ENCODE measurements around the gene TKT. TPM values are rescaled to one million over a fixed set of nuclear protein-coding genes. Genes with fewer than 3 reads are reported as not detected.

The TKT gene
- total RNA-seq, 1 experiment from 2014 or later = 186 TPM

GRCh38 chr3:53225651-53226050, 30.2 kb downstream of the TKT start:
- CTCF ChIA-PET = no interaction called here
- H3K9me3 ChIP-seq (ENCODE audit: low read depth, low read length, poor library complexity, severe bottlenecking) = no peaks in the 10 kb centered on the region
- POLR2A ChIA-PET (ENCODE audit: low non-redundant PET) = no interaction called here
- no TSS peak for BruUV-seq (replicated peaks)
- H3K4me1 ChIP-seq (ENCODE audit: insufficient read depth, low read length, poor library complexity, severe bottlenecking) = no peaks in the 10 kb centered on the region
- no peaks in the 10 kb centered on the region for H3K27me3 ChIP-seq (replicated peaks; ENCODE audit: insufficient read depth, low read depth, low read length, poor library complexity)
- H3K27ac ChIP-seq (ENCODE audit: low read depth, low read length, poor library complexity, severe bottlenecking) = no peak overlapping the region
- no peak overlapping the region for H3K4me3 ChIP-seq (ENCODE audit: low read depth, low read length, poor library complexity, severe bottlenecking)
- intact Hi-C loops (cut with micrococcal nuclease; ENCODE audit: unreplicated experiment) = no loop called here
- H3K36me3 ChIP-seq (ENCODE audit: insufficient read depth, low read length, poor library complexity, severe bottlenecking) = peaks cover 34% of the 10 kb centered on the region
- no peak for DNase-seq (ENCODE audit: low spot score)
- TF ChIP-seq CTCF (conservative IDR thresholded peaks at IDR 0.05; ENCODE audit: low read depth, low read length) = no peak
- TF ChIP-seq EZH2 (IDR thresholded peaks at IDR 0.05; ENCODE audit: borderline replicate concordance, low read depth, low read length, poor library complexity, severe bottlenecking) = no peak

- TF ChIP-seq EZH2 (IDR thresholded peaks at IDR 0.05; ENCODE audit: borderline replicate concordance, low read depth, low read length, poor library complexity, severe bottlenecking) = no peak
Measured at GRCh38 chr3:53225181-53225580, 30.6 kb downstream of the TKT start.

GRCh38 chr3:53224536-53224935, 31.3 kb downstream of the TKT start:
- Histone ChIP-seq H3K4me1 (ENCODE audit: insufficient read depth, low read length, poor library complexity, severe bottlenecking) (peaks cover 3% of the 10 kb centered on the region), H3K27ac (ENCODE audit: low read depth, low read length, poor library complexity, severe bottlenecking) (no peak overlapping the region), H3K36me3 (ENCODE audit: insufficient read depth, low read length, poor library complexity, severe bottlenecking) (peaks cover 32% of the 10 kb centered on the region), H3K27me3 (replicated peaks; ENCODE audit: insufficient read depth, low read depth, low read length, poor library complexity) (no peaks in the 10 kb centered on the region), H3K9me3 (ENCODE audit: low read depth, low read length, poor library complexity, severe bottlenecking) (no peaks in the 10 kb centered on the region), H3K4me3 (ENCODE audit: low read depth, low read length, poor library complexity, severe bottlenecking) (no peak overlapping the region)
- ChIA-PET POLR2A (ENCODE audit: low non-redundant PET) (no interaction called here), CTCF (no interaction called here)
- TF ChIP-seq CTCF (conservative IDR thresholded peaks at IDR 0.05; ENCODE audit: low read depth, low read length) (no peak), EZH2 (IDR thresholded peaks at IDR 0.05; ENCODE audit: borderline replicate concordance, low read depth, low read length, poor library complexity, severe bottlenecking) (no peak)
- intact Hi-C loops (cut with micrococcal nuclease; ENCODE audit: unreplicated experiment) = no loop called here
- DNase-seq (ENCODE audit: low spot score) = no peak
- no TSS peak for BruUV-seq (replicated peaks)

More at GRCh38 chr3:53225181-53225580, 30.6 kb downstream of the TKT start:
- H3K4me1 ChIP-seq (ENCODE audit: insufficient read depth, low read length, poor library complexity, severe bottlenecking) = no peaks in the 10 kb centered on the region
- POLR2A ChIA-PET (ENCODE audit: low non-redundant PET) = no interaction called here
- no peak overlapping the region for H3K4me3 ChIP-seq (ENCODE audit: low read depth, low read length, poor library complexity, severe bottlenecking)
- no peaks in the 10 kb centered on the region for H3K27me3 ChIP-seq (replicated peaks; ENCODE audit: insufficient read depth, low read depth, low read length, poor library complexity)
- peaks cover 34% of the 10 kb centered on the region for H3K36me3 ChIP-seq (ENCODE audit: insufficient read depth, low read length, poor library complexity, severe bottlenecking)
- intact Hi-C loops (cut with micrococcal nuclease; ENCODE audit: unreplicated experiment) = no loop called here
- no TSS peak for BruUV-seq (replicated peaks)
- no peak overlapping the region for H3K27ac ChIP-seq (ENCODE audit: low read depth, low read length, poor library complexity, severe bottlenecking)
- DNase-seq (ENCODE audit: low spot score) = no peak
- H3K9me3 ChIP-seq (ENCODE audit: low read depth, low read length, poor library complexity, severe bottlenecking) = no peaks in the 10 kb centered on the region
- CTCF ChIA-PET = no interaction called here

GRCh38 chr3:53224026-53224425, 31.8 kb downstream of the TKT start:
- peaks cover 3% of the 10 kb centered on the region for H3K4me1 ChIP-seq (ENCODE audit: insufficient read depth, low read length, poor library complexity, severe bottlenecking)
- H3K27me3 ChIP-seq (replicated peaks; ENCODE audit: insufficient read depth, low read depth, low read length, poor library complexity) = no peaks in the 10 kb centered on the region
- H3K27ac ChIP-seq (ENCODE audit: low read depth, low read length, poor library complexity, severe bottlenecking) = no peak overlapping the region
- no peak for DNase-seq (ENCODE audit: low spot score)
- no peak for TF ChIP-seq CTCF (conservative IDR thresholded peaks at IDR 0.05; ENCODE audit: low read depth, low read length)
- no peak for TF ChIP-seq EZH2 (IDR thresholded peaks at IDR 0.05; ENCODE audit: borderline replicate concordance, low read depth, low read length, poor library complexity, severe bottlenecking)
- no peaks in the 10 kb centered on the region for H3K9me3 ChIP-seq (ENCODE audit: low read depth, low read length, poor library complexity, severe bottlenecking)
- H3K36me3 ChIP-seq (ENCODE audit: insufficient read depth, low read length, poor library complexity, severe bottlenecking) = peaks cover 28% of the 10 kb centered on the region
- no peak overlapping the region for H3K4me3 ChIP-seq (ENCODE audit: low read depth, low read length, poor library complexity, severe bottlenecking)
- intact Hi-C loops (cut with micrococcal nuclease; ENCODE audit: unreplicated experiment) = no loop called here
- ChIA-PET CTCF (no interaction called here), POLR2A (ENCODE audit: low non-redundant PET) (no interaction called here)
- no TSS peak for BruUV-seq (replicated peaks)

Measured in A673 (cell line).